Lower lobe of right lung (tissue), 2 donors: ENCODE results near the gene GOLGA7B. TPM values are rescaled to one million over a fixed set of nuclear protein-coding genes. Genes with fewer than 3 reads are reported as not detected.
A peak's percentile ranks its signal among the peaks of the same experiment; 100 is the strongest.

Experiments used
- ATAC-seq, 2 donors: fragments of 200-7000 bp; cut with Tn5 transposase; one replicate each; pipeline ENCODE4 v1.9.1; 2020 to 2022; ENCODE audit warnings: mild to moderate bottlenecking in 2 of 2, moderate library complexity in 2 of 2
- DNase-seq: peaks from one replicate; pipeline ENCODE4 v3.0.0-alpha.2; 2020
- H3K27ac ChIP-seq: fragments of 200-600 bp; one replicate; pipeline ENCODE4 v1.8.0; 2022
- H3K27me3 ChIP-seq: fragments of 200-600 bp; one replicate; pipeline ENCODE4 v1.8.0; 2022; ENCODE audit warnings: low read depth
- H3K36me3 ChIP-seq: fragments of 200-600 bp; one replicate; pipeline ENCODE4 v1.8.0; 2022; ENCODE audit warnings: mild to moderate bottlenecking
- H3K4me1 ChIP-seq: fragments of 200-600 bp; one replicate; pipeline ENCODE4 v1.8.0; 2022
- H3K4me3 ChIP-seq: fragments of 200-600 bp; one replicate; pipeline ENCODE4 v1.8.0; 2022; ENCODE audit warnings: mild to moderate bottlenecking
- H3K9me3 ChIP-seq: fragments of 200-600 bp; one replicate; pipeline ENCODE4 v1.8.0; 2022
- intact Hi-C: fragments of 100-400 bp; cut with DNase I; formaldehyde crosslinking; loops from one replicate; pipeline ENCODE4 v1.11.0; 2022
- total RNA-seq: library from RNA; stranded (reverse); fragmentation: NEBNext Ultra II Directional; extraction: Animal tissue kit (Norgen Biotek cat#: 25700); gene quantifications from one replicate; pipeline ENCODE4 v1.2.1, GENCODE V29; 2021
- TF ChIP-seq, protein P1 (sequence below): fragments of 200-600 bp; IDR thresholded peaks from one replicate; pipeline ENCODE4 v1.8.0; 2022; ENCODE audit warnings: antibody characterized with exemption, mild to moderate bottlenecking
- donor health status: DM: no; HTN: yes; CAD: no; lungs with severe emphysema.

Gene GOLGA7B
- total RNA-seq, 1 donor from 2014 or later: 1.0 TPM

GRCh38 chr10:97895915-97896314, 46.3 kb downstream of the GOLGA7B start:
- TF ChIP-seq, protein P1, sequence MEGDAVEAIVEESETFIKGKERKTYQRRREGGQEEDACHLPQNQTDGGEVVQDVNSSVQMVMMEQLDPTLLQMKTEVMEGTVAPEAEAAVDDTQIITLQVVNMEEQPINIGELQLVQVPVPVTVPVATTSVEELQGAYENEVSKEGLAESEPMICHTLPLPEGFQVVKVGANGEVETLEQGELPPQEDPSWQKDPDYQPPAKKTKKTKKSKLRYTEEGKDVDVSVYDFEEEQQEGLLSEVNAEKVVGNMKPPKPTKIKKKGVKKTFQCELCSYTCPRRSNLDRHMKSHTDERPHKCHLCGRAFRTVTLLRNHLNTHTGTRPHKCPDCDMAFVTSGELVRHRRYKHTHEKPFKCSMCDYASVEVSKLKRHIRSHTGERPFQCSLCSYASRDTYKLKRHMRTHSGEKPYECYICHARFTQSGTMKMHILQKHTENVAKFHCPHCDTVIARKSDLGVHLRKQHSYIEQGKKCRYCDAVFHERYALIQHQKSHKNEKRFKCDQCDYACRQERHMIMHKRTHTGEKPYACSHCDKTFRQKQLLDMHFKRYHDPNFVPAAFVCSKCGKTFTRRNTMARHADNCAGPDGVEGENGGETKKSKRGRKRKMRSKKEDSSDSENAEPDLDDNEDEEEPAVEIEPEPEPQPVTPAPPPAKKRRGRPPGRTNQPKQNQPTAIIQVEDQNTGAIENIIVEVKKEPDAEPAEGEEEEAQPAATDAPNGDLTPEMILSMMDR: no peak
- ATAC-seq: no peak
- intact Hi-C loops: no loop called here

GRCh38 chr10:97896756-97897358, 47.2 kb downstream of the GOLGA7B start:
- TF ChIP-seq, protein P1: no peak
- no peak overlapping the region for H3K4me3 ChIP-seq
- ATAC-seq (no peak), DNase-seq (no peak)
- no peak overlapping the region for H3K27ac ChIP-seq
- H3K27me3 ChIP-seq: peaks cover 2% of the 10 kb centered on the region
- H3K9me3 ChIP-seq: no peaks in the 10 kb centered on the region
- H3K4me1 ChIP-seq: peaks cover 30% of the 10 kb centered on the region
- intact Hi-C loops: no loop called here
- no peaks in the 10 kb centered on the region for H3K36me3 ChIP-seq

More at GRCh38 chr10:97895915-97896314, 46.3 kb downstream of the GOLGA7B start:
- H3K27ac ChIP-seq: no peak overlapping the region
- no peak for DNase-seq
- H3K9me3 ChIP-seq: no peaks in the 10 kb centered on the region
- no peaks in the 10 kb centered on the region for H3K36me3 ChIP-seq
- peaks cover 30% of the 10 kb centered on the region for H3K4me1 ChIP-seq
- H3K27me3 ChIP-seq: peaks cover 5% of the 10 kb centered on the region
- H3K4me3 ChIP-seq: no peak overlapping the region

DNA sequence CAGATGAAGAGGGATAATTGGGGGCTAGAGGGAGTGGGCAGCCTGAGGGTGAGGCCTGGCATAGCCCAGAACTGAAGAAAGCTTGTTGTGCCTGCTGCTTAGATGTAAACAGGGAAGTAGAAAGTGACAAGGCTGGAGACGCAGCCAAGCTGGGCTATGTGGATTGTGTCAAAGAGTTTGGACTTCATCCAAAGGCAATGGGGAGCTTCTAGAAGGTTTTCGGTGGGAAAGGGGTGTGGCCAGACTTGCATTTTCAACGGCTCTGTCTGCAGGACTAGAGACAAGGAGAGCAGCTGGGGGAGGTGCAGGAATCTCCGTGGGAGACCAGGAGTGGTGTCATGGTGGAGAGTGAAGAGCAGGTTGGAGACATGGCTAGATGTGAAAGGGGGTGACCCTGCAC, 48.8 kb downstream of the GOLGA7B start:
- Histone ChIP-seq H3K4me1 (peaks cover 21% of the 10 kb centered on the region), H3K36me3 (no peaks in the 10 kb centered on the region), H3K9me3 (no peaks in the 10 kb centered on the region), H3K27me3 (no peaks in the 10 kb centered on the region), H3K4me3 (no peak overlapping the region), H3K27ac (no peak overlapping the region)
- peak; percentile 14 for DNase-seq
- peak in 1 of 2 donors; percentile 25 for ATAC-seq
- intact Hi-C loops: no loop called here
- TF ChIP-seq, protein P1: no peak

DNA sequence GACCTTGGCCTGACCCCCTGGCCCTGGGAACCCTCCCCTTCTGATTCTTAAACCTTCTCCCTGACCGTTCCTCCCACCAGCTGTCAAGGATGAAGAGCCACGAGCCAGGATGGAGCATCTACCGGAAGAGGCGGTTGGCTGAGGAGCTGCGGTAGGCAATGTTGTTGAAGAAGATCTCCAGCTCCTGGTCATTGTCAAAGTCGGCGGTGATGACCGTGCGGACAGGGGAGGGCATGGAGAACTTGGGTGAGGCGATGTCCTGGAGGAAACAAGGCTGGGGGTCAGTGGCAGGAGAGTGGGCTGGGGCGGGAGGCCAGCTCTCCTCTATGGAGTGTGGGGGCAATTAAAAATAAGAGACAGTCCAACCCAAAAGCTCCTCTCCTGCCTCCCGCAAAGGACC, 51.7 kb downstream of the GOLGA7B start:
- TF ChIP-seq, protein P1: no peak
- peak; percentile 12 for DNase-seq
- ATAC-seq: no peak

DNA sequence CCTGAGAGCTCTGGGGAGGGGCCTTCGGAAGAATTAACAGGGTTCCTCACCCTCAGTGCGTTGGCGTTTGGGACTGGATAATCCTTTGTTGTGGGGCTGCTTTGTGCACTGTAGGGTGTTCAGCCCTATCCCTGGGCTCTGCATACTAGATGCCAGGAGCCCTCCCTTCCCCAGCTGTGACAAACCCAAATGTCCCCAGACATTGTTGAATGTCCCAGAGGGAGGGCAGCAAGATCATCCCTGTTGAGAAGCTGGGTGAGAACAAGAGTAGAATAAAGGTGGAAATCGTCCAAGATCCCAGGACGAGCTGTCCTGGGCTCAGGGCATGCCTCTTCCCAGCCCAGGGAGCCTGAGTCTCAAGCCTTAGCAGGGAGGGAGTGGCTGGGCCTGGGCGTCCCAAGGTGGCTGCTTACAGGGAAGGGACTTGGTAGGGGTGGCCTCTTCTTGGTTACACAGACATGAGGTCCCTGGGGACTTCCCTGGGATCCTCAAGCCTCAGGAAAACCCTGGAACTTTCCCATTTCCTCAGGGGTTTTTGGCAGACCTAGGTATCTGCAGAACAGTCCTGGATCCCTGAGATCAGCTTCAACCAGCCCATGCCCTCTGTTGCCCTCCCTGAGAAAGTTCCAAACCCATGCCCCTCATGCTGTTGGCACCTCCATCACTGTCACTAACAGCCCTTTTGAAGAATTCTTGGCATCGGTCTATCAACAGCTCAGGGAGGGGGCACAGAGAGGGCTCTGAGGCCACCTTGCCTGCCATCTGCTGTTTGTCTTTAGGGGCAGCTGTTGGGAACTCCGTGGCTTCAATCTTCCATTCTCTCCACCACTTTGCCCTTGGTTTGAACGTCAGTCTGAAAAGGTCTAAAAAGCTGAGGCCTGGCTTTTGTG, 53.7 kb downstream of the GOLGA7B start:
- H3K4me3 ChIP-seq: no peak overlapping the region
- no peaks in the 10 kb centered on the region for H3K36me3 ChIP-seq
- H3K4me1 ChIP-seq: peaks cover 7% of the 10 kb centered on the region
- peaks cover 5% of the 10 kb centered on the region for H3K27me3 ChIP-seq
- DNase-seq (peak; percentile 18), ATAC-seq (no peak)
- intact Hi-C loops: no loop called here
- TF ChIP-seq, protein P1: no peak
- H3K27ac ChIP-seq: no peak overlapping the region
- H3K9me3 ChIP-seq: no peaks in the 10 kb centered on the region

More for the DNA sequence above, 51.7 kb downstream of the GOLGA7B start:
- Histone ChIP-seq H3K9me3 (no peaks in the 10 kb centered on the region), H3K27ac (no peak overlapping the region), H3K36me3 (no peaks in the 10 kb centered on the region), H3K4me3 (no peak overlapping the region), H3K27me3 (no peaks in the 10 kb centered on the region), H3K4me1 (peaks cover 14% of the 10 kb centered on the region)
- intact Hi-C loops: no loop called here
